Kidney (tissue), 14 donors: Measurements from ENCODE around the gene GDA. TPM values are rescaled to one million over a fixed set of nuclear protein-coding genes. Genes with fewer than 3 reads are reported as not detected.

Experiments used
- DNase-seq, 5 donors: peaks; one replicate each; pipeline ENCODE4 v3.0.0-alpha.2; 2013 to 2020
- FAIRE-seq: peaks from 2 replicates; lab custom pipeline; 2012; peaks lifted over from hg19 to GRCh38; lab: Jason Lieb, UNC
- H3K27ac ChIP-seq, 2 donors: one replicate each; pipeline ENCODE4 v1.7.0; 2013; ENCODE audit warnings: low read depth in 2 of 2, low read length in 2 of 2, inconsistent platforms in 1 of 2
- H3K27me3 ChIP-seq: one replicate; pipeline ENCODE4 v1.7.1; 2013; ENCODE audit warnings: low read length, inconsistent platforms; ENCODE audit not compliant: control insufficient read depth, insufficient read depth
- H3K36me3 ChIP-seq, 3 donors: one replicate each; pipeline versions ENCODE4 v1.7.0 to v1.7.1; 2013; ENCODE audit warnings: low read length in 3 of 3, control low read depth in 1 of 3, inconsistent platforms in 1 of 3; ENCODE audit not compliant: insufficient read depth in 3 of 3, control insufficient read depth in 2 of 3
- H3K4me1 ChIP-seq, 3 donors: one replicate each; pipeline versions ENCODE4 v1.7.0 to v1.7.1; 2013; ENCODE audit warnings: low read length in 3 of 3, inconsistent platforms in 1 of 3, low read depth in 1 of 3; ENCODE audit not compliant: control insufficient read depth in 2 of 3, insufficient read depth in 2 of 3
- H3K4me3 ChIP-seq, 3 donors: one replicate each; pipeline versions ENCODE4 v1.7.0 to v1.8.1; 2013; ENCODE audit warnings: low read length in 3 of 3, control low read depth in 1 of 3, inconsistent platforms in 1 of 3
- H3K9ac ChIP-seq, 3 donors: one replicate each; pipeline versions ENCODE4 v1.7.0 to v1.7.1; 2013; ENCODE audit warnings: low read length in 3 of 3, control low read depth in 1 of 3, inconsistent platforms in 1 of 3
- H3K9me3 ChIP-seq, 3 donors: one replicate each; pipeline versions ENCODE4 v1.7.0 to v1.7.1; 2013; ENCODE audit warnings: low read length in 3 of 3, control low read depth in 1 of 3, inconsistent platforms in 1 of 3; ENCODE audit not compliant: control insufficient read depth in 2 of 3, insufficient read depth in 1 of 3
- CTCF ChIP-seq: IDR thresholded peaks from 3 replicates; pipeline ENCODE4 v1.5.1; 2012; ENCODE audit warnings: mild to moderate bottlenecking, moderate library complexity, borderline replicate concordance; ENCODE audit not compliant: insufficient read depth; ENCODE audit errors: extremely low read depth
- intact Hi-C: fragments of 100-400 bp; cut with DNase I; formaldehyde crosslinking; loops from one replicate; pipeline ENCODE4 v1.11.1; 2022
- polyA plus RNA-seq: library from polyadenylated mRNA; stranded (reverse); fragments of 350-450 nt; fragmentation: Illumina TruSeq; extraction: RNeasy Lipid Tissue Mini Kit (QIAGEN cat#74804); gene quantifications from one replicate; pipeline ENCODE4 v1.2.3, GENCODE V29; 2014; ENCODE audit warnings: low read depth, low replicate concordance; ENCODE audit not compliant: insufficient read depth
- total RNA-seq: library from RNA; stranded (reverse); fragmentation: NEBNext Ultra II Directional; extraction: Animal tissue kit (Norgen Biotek cat#: 25700); gene quantifications from one replicate; pipeline ENCODE4 v1.2.1, GENCODE V29; 2021
- donor health status: control.
- donor health status: control.
- donor health status: control.
- donor health status: control.
- donor health status: control.
- donor health status: DM: yes; HTN: yes; CAD: no.
- donor health status: Normal renal cell carcinoma (clear cell type).

The GDA gene
- total and polyA plus RNA-seq, 2 donors from 2014 or later, result 31.4 to 88.1 TPM

- peaks cover 0 to 2% (median 0%) of the 10 kb centered on the region in 3 donors for H3K36me3 ChIP-seq
- no peak for DNase-seq
- H3K27me3 ChIP-seq, result no peaks in the 10 kb centered on the region
- no peak overlapping the region for H3K27ac ChIP-seq
- no peak for FAIRE-seq
- no peak for TF ChIP-seq CTCF
- H3K9me3 ChIP-seq, result no peaks in the 10 kb centered on the region
- H3K9ac ChIP-seq, result no peak overlapping the region
- H3K4me1 ChIP-seq, result no peaks in the 10 kb centered on the region
- intact Hi-C loops, result no loop called here
- no peak overlapping the region for H3K4me3 ChIP-seq
These were observed 71.3 kb downstream of the GDA start for GRCh38 chr9:72220589-72220988.

GRCh38 chr9:72226146-72226812, 77.0 kb downstream of the GDA start:
- H3K4me1 ChIP-seq, result no peaks in the 10 kb centered on the region
- FAIRE-seq, result no peak
- H3K27me3 ChIP-seq, result no peaks in the 10 kb centered on the region
- TF ChIP-seq CTCF, result no peak
- intact Hi-C loops, result no loop called here
- no peak for DNase-seq
- no peaks in the 10 kb centered on the region for H3K36me3 ChIP-seq
- H3K4me3 ChIP-seq, result no peak overlapping the region
- no peaks in the 10 kb centered on the region for H3K9me3 ChIP-seq
- H3K27ac ChIP-seq, result no peak overlapping the region
- H3K9ac ChIP-seq, result no peak overlapping the region

GRCh38 chr9:72228282-72228681, 79.0 kb downstream of the GDA start:
- Histone ChIP-seq H3K4me3 (no peak overlapping the region), H3K9me3 (no peaks in the 10 kb centered on the region), H3K9ac (no peak overlapping the region), H3K27me3 (no peaks in the 10 kb centered on the region), H3K27ac (no peak overlapping the region), H3K4me1 (no peaks in the 10 kb centered on the region), H3K36me3 (no peaks in the 10 kb centered on the region)
- FAIRE-seq, result no peak
- DNase-seq, result peak in 1 of 5 donors; percentile 18
- no peak for TF ChIP-seq CTCF
- intact Hi-C loops, result no loop called here

- Histone ChIP-seq H3K27me3 (no peaks in the 10 kb centered on the region), H3K9ac (no peak overlapping the region), H3K27ac (no peak overlapping the region), H3K4me3 (no peak overlapping the region), H3K4me1 (no peaks in the 10 kb centered on the region), H3K36me3 (no peaks in the 10 kb centered on the region), H3K9me3 (no peaks in the 10 kb centered on the region)
- intact Hi-C loops, result no loop called here
- DNase-seq (no peak), FAIRE-seq (no peak)
- no peak for TF ChIP-seq CTCF
These were observed 83.5 kb downstream of the GDA start for GRCh38 chr9:72232778-72233177.
